K562 (cell line): Measurements from ENCODE around the gene TELO2.

Experiments used
- CHD1 ChIP-seq: fragments of 200-600 bp; sonication (generic); IDR thresholded peaks from one replicate; pipeline ENCODE4 v1.6.1; 2012; ENCODE audit warnings: mild to moderate bottlenecking, moderate library complexity, low read length, inconsistent platforms
- CTCF ChIP-seq, 3 experiments: IDR thresholded peaks in 2 of 3; conservative IDR thresholded peaks in 1 of 3; 2 replicates each; pipeline ENCODE4 v1.5.1; 2011 to 2012; ENCODE audit warnings: low read length in 3 of 3, mild to moderate bottlenecking in 3 of 3, control low read depth in 2 of 3, improper control_type of control experiment in 1 of 3, inconsistent platforms in 1 of 3, low read depth in 1 of 3, mixed read lengths in 1 of 3, moderate library complexity in 1 of 3; ENCODE audit not compliant: insufficient read depth in 2 of 3
- ESRRB ChIP-seq: fragments of 250-450 bp; sonication (Bioruptor Pico); IDR thresholded peaks from 2 replicates; pipeline ENCODE4 v1.5.0; 2020; ENCODE audit warnings: mild to moderate bottlenecking, moderate library complexity, borderline replicate concordance
- FIP1L1 ChIP-seq: fragments of 200-400 bp; formaldehyde crosslinking; IDR thresholded peaks from 2 replicates; pipeline ENCODE4 v1.6.1; 2018; ENCODE audit warnings: mild to moderate bottlenecking, low read depth, low read length; ENCODE audit not compliant: poor library complexity, severe bottlenecking
- HDAC1 ChIP-seq, 2 experiments: fragments of 450-650 bp; IDR thresholded peaks; 2 replicates each; pipeline ENCODE4 v1.6.1; 2016 to 2017; ENCODE audit warnings: inconsistent platforms in 1 of 2, mild to moderate bottlenecking in 1 of 2, moderate library complexity in 1 of 2
- HNRNPL ChIP-seq: fragments of 200-400 bp; formaldehyde crosslinking; IDR thresholded peaks from 2 replicates; pipeline ENCODE4 v1.6.1; 2017; ENCODE audit warnings: low read depth, mild to moderate bottlenecking, low read length
- HNRNPUL1 ChIP-seq: fragments of 200-400 bp; formaldehyde crosslinking; IDR thresholded peaks from 2 replicates; pipeline ENCODE4 v1.6.1; 2017; ENCODE audit warnings: low read length
- NCOA4 ChIP-seq: fragments of 450-650 bp; IDR thresholded peaks from 2 replicates; pipeline ENCODE4 v1.6.1; 2018; ENCODE audit warnings: mild to moderate bottlenecking; ENCODE audit not compliant: partially characterized antibody
- NFYB ChIP-seq: IDR thresholded peaks from 2 replicates; pipeline ENCODE4 v1.6.1; 2011; ENCODE audit warnings: mild to moderate bottlenecking, moderate library complexity; ENCODE audit not compliant: insufficient read length; ENCODE audit errors: extremely low read depth
- STAG1 ChIP-seq: sonication (generic); formaldehyde crosslinking; IDR thresholded peaks from 2 replicates; pipeline ENCODE4 v1.5.0; 2020; ENCODE audit warnings: missing genetic modification reagents, borderline replicate concordance
- TAF7 ChIP-seq: fragments of 450-650 bp; IDR thresholded peaks from 2 replicates; pipeline ENCODE4 v1.6.1; 2016; ENCODE audit warnings: missing genetic modification characterization, missing compliant biosample characterization
- TBL1XR1 ChIP-seq, 2 experiments: IDR thresholded peaks; 2 replicates each; pipeline ENCODE4 v1.6.1; 2012; ENCODE audit warnings: improper control_type of control experiment in 2 of 2, low read length in 2 of 2, mild to moderate bottlenecking in 1 of 2

GRCh38 chr16:1450841-1451240, 42.3 kb upstream of the TELO2 start:
- no peak for TF ChIP-seq FIP1L1
- no peak for TF ChIP-seq CTCF (IDR thresholded peaks at IDR 0.05 in 2 of 3, conservative IDR thresholded peaks at IDR 0.05 in 1 of 3; ENCODE audit: insufficient read depth in 2 of 3, low read depth in 1 of 3, low read length in 3 of 3)
- TF ChIP-seq CHD1: no peak
- TF ChIP-seq HDAC1 (IDR thresholded peaks at IDR 0.05): no peak
- no peak for TF ChIP-seq NCOA4
- TF ChIP-seq TAF7 (tag): no peak
- TF ChIP-seq NFYB: no peak
- no peak for TF ChIP-seq HNRNPL
- no peak for TF ChIP-seq TBL1XR1 (IDR thresholded peaks at IDR 0.05; ENCODE audit: low read length in 2 of 2)
- no peak for TF ChIP-seq HNRNPUL1
- no peak for TF ChIP-seq STAG1 (CRISPR knock-in tag)
- TF ChIP-seq ESRRB (CRISPR knock-in tag): no peak
